Measurements from ENCODE around the gene TYK2.
"Not testable (repeated sequence)": the region's sequence is repeated elsewhere in the genome, so short reads cannot be mapped to it uniquely, and the experiment has no call there.

Gene TYK2

GRCh38 chr19:10380313-10381102 lies at the start of gene TYK2:
Gene TYK2 (minus strand): TSS chr19:10380572. CDS start chr19:10378406, 2,166 bp downstream.
- DNase-seq, result peak; percentile 97

GRCh38 chr19:10428996-10429381 lies 48.6 kb upstream of the TYK2 start:
- DNase-seq, result no peak

- DNase-seq, result no peak
These were observed 46.8 kb upstream of the TYK2 start for GRCh38 chr19:10427169-10427568.

DNA sequence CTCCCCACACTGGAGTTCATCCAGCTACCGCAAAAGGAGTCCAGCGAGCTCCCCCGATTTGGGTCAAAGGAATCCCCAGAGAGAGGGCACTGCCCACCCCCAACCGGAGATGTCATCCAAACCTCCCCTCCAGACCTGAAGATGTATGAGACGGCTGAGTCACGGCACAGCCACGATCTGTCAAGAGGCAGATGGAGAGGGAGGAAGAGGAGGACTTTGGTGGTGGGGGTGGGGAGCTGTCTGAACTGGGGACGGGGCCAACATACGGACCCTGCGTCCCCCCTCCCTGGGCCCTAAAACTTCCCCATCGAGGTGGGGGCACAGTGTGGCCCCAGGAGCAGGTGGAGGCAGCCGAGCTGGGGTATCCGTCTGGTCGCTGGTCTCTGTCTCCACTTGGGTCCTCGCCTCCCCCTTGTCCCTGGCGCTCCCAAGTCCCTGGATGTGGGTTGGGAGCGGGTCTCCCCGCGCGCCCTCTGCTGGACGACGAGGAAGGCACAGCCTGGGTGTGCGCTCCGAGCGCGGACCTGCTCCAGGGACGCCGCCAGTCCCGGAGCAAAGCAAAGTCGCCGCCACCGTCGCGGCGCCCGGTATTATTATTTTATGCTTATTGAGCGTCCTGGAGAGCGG lies 43.8 kb upstream of the TYK2 start:
- DNase-seq, result peak; percentile 70

GRCh38 chr19:10422846-10423245 lies 42.5 kb upstream of the TYK2 start:
- no peak for DNase-seq

DNA sequence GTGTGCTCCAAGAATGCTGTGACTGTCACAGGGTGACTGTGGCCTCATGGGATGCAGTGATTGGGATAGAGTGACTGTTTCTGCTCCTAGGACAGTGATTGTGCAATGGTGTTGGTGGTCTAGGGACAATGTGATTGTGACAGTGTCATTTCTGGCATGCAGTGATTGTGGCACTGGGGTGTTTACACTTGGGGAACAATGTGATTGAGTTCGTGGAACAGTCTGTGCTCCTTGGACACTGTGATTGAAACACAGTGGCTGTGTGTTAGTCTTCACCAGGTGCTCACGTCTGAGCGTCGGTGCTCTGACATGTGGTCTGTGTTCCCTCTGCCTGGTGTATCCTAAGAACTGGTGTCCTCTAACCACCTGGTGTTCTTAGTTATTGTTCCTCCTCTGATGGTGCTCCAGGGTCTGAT lies 41.7 kb upstream of the TYK2 start:
- DNase-seq, result no peak

DNA sequence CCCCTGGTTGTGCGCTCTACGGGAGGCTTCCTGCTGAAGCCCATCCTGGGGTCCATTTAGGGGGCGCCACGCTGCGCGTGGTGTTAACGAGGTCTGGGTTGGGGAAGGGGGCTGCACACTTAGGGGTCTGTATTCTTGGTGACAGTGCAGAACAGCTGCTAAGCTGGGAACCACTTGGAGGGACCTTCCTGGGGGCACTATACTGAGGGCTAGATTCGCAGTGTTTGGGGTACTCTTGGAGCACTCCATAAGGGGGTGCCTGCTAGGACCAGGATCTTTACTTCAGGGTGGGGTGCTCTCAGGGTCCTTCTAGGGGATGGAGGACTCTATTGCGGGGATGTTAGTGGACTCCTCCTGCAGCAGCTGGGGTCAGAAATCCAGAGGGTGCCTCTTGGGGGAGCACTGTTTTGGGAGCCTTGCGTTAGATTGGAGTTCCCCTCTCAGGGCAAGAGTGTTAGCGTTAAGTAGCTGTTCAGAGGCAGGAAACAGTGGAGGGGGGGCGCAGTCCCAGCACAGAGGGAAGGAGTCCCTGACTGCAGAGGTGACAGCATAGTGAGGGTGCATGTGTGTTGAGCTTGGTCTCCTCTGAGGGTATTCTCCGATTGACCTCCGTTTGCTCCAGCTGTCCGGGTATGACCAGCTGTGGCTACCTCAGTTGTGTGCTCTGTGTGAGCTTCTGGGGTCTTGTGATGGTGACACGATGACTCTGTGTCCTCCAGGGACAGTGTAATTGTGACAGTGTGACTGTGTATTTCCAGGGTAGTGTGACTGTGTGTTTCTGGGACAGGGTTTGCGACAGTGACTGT lies 41.1 kb upstream of the TYK2 start:
- no peak for DNase-seq

- DNase-seq, result peak; percentile 64
These were observed 40.3 kb upstream of the TYK2 start, which contains the start of gene PDE4A for GRCh38 chr19:10420444-10421239. Gene PDE4A (plus strand): TSS chr19:10420538. CDS start chr19:10420765, 227 bp downstream.

GRCh38 chr19:10419646-10420443 lies 39.5 kb upstream of the TYK2 start:
- DNase-seq, result peak; percentile 65

DNA sequence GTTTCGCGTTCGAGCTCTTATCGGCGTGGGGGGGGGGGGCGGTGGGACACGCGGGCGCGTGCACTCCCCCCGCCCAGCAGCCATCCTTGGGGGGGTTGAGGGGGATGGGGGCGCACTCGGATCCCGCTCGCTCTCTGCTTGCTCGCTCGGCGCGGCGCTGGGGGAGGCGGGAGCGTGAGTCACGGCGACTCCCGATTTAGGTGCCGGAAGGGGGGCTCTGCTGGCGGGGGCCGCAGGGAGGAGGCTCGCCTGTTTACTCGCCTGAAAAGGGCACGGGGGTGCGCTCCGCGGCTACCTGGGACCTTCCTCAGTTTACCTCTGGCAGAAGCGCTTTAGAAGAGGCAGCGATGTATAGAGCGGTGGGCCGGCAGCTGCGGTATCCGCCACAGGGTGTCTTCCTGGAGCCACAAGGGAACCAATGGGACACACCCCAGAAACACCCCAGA lies 38.9 kb upstream of the TYK2 start:
- no peak for DNase-seq

- DNase-seq, result peak; percentile 41
These were observed 38.3 kb upstream of the TYK2 start for GRCh38 chr19:10418485-10419199.

GRCh38 chr19:10418235-10418484 lies 37.8 kb upstream of the TYK2 start:
- no peak for DNase-seq

- no peak for DNase-seq
These were observed 37.3 kb upstream of the TYK2 start for GRCh38 chr19:10417541-10418234.

- peak; percentile 97 for DNase-seq
These were observed 36.2 kb upstream of the TYK2 start for GRCh38 chr19:10416380-10417257.

DNA sequence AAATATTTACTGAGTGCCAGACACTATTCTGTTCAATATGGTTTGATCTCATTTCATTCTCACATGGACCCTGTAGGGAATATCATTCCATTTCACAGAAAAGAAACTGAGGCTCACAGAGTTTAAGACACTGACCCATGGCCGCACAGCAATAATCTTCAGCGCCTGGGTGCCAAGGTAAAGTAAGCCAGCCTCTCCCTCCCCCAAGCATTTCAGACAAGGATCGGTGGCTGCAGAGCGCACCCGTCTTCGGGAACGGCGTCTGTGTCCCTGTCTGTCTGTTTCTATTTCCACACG lies 35.7 kb upstream of the TYK2 start:
- no peak for DNase-seq

- no peak for DNase-seq
These were observed 32.0 kb upstream of the TYK2 start for GRCh38 chr19:10412257-10412977.

DNA sequence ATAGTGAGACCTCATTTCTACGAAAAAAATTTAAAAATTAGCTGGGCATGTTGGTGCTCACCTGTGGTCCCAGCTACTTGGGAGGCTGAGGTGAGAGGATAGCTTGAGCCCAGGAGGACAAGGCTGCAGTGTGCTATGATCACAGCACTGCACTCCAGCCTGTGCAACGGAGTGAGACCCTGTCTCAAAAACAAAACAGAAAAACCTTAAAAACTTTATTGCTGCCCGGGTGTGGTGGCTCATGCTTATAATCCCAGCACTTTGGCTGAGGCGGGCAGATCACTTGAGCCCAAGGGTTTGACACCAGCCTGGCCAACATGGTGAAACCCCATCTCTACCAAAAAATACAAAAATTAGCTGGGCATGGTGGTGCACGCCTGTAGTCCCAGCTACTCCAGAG lies 30.9 kb upstream of the TYK2 start:
- not testable (repeated sequence) for DNase-seq

- peak; percentile 74 for DNase-seq
These were observed 28.3 kb upstream of the TYK2 start for GRCh38 chr19:10408511-10409283.

Measured in CD4-positive, alpha-beta T cell treated with Interferon gamma for 1 hour (primary cell).